SK-N-SH (cell line): ENCODE data around the gene CDC45. TPM values are rescaled to one million over a fixed set of nuclear protein-coding genes. Genes with fewer than 3 reads are reported as not detected.
A peak's percentile ranks its signal among the peaks of the same experiment; 100 is the strongest.

Source experiments
- CTCF ChIA-PET: fragments of 300-600, 350-600 bp; formaldehyde crosslinking; extraction: SDS; loops from one replicate; lab custom pipeline; 2021; lab: Yijun Ruan, JAX
- POLR2A ChIA-PET: fragments of 350-600 bp; sonication (Branson Sonifier 250); formaldehyde crosslinking; extraction: SDS; loops from one replicate; lab custom pipeline; 2020; ENCODE audit warnings: antibody characterized with exemption, inconsistent platforms; lab: Yijun Ruan, JAX
- DNase-seq: peaks from one replicate; pipeline ENCODE4 v3.0.0; 2012
- H2AFZ ChIP-seq: fragments of 200-600 bp; sonication (generic); 2 replicates; pipeline ENCODE4 v1.8.1; 2016; ENCODE audit warnings: antibody characterized with exemption, mild to moderate bottlenecking, low read depth
- H3F3A ChIP-seq: fragments of 200-600 bp; sonication (generic); replicated peaks from 2 replicates; pipeline ENCODE3; 2016; ENCODE audit warnings: antibody characterized with exemption, mild to moderate bottlenecking; ENCODE audit not compliant: insufficient read depth
- H3K27ac ChIP-seq, 2 experiments: fragments of 200-500 bp in 1 of 2; fragments of 200-600 bp in 1 of 2; sonication (Bioruptor generic) in 1 of 2; sonication (generic), shearing (Covaris generic) in 1 of 2; 2 replicates each; pipeline versions ENCODE4 v1.5.1 to v1.6.1; 2014 to 2016; ENCODE audit warnings: low read depth in 2 of 2, inconsistent platforms in 1 of 2, low read length in 1 of 2, mild to moderate bottlenecking in 1 of 2, mixed read lengths in 1 of 2
- H3K27me3 ChIP-seq: fragments of 200-600 bp; sonication (generic), shearing (Covaris generic); 2 replicates; pipeline ENCODE4 v1.6.1; 2016; ENCODE audit warnings: mixed run types; ENCODE audit not compliant: insufficient read depth
- H3K36me3 ChIP-seq, 2 experiments: fragments of 200-500 bp in 1 of 2; fragments of 200-600 bp in 1 of 2; sonication (Bioruptor generic) in 1 of 2; sonication (generic) in 1 of 2; replicated peaks in 1 of 2; 2 replicates each; pipeline versions ENCODE3 to v1.5.1; 2014 to 2016; ENCODE audit warnings: low read length in 1 of 2, mild to moderate bottlenecking in 1 of 2; ENCODE audit not compliant: insufficient read depth in 2 of 2, control insufficient read depth in 1 of 2
- H3K4me1 ChIP-seq, 2 experiments: fragments of 200-500 bp in 1 of 2; fragments of 200-600 bp in 1 of 2; sonication (Bioruptor generic) in 1 of 2; sonication (generic), shearing (Covaris generic) in 1 of 2; 2 replicates each; pipeline versions ENCODE4 v1.5.1 to v1.6.1; 2014 to 2016; ENCODE audit warnings: low read depth in 1 of 2, low read length in 1 of 2, mixed run types in 1 of 2; ENCODE audit not compliant: insufficient read depth in 2 of 2, control insufficient read depth in 1 of 2
- H3K4me2 ChIP-seq: fragments of 200-600 bp; sonication (generic), shearing (Covaris generic); 2 replicates; pipeline ENCODE4 v1.6.1; 2017; ENCODE audit warnings: mixed run types
- H3K4me3 ChIP-seq, 2 experiments: fragments of 200-500 bp in 1 of 2; fragments of 200-600 bp in 1 of 2; sonication (Bioruptor generic) in 1 of 2; sonication (generic), shearing (Covaris generic) in 1 of 2; 2 replicates each; pipeline versions ENCODE4 v1.5.1 to v1.8.1; 2014 to 2016; ENCODE audit warnings: low read depth in 2 of 2, inconsistent platforms in 1 of 2, low read length in 1 of 2, mild to moderate bottlenecking in 1 of 2, mixed read lengths in 1 of 2, moderate library complexity in 1 of 2
- H3K79me2 ChIP-seq: fragments of 200-600 bp; sonication (generic); 2 replicates; pipeline ENCODE4 v1.8.1; 2017; ENCODE audit warnings: mild to moderate bottlenecking; ENCODE audit not compliant: insufficient read depth
- H3K9ac ChIP-seq: fragments of 200-600 bp; sonication (generic); 2 replicates; pipeline ENCODE4 v1.6.1; 2017; ENCODE audit warnings: mixed run types
- H3K9me2 ChIP-seq: fragments of 200-600 bp; sonication (generic); 2 replicates; pipeline ENCODE4 v1.6.1; 2017; ENCODE audit warnings: mixed run types
- H3K9me3 ChIP-seq: fragments of 200-600 bp; sonication (generic); 2 replicates; pipeline ENCODE4 v1.6.1; 2017; ENCODE audit warnings: mixed run types, mild to moderate bottlenecking, moderate library complexity
- H4K20me1 ChIP-seq: fragments of 200-600 bp; sonication (generic); 2 replicates; pipeline ENCODE4 v1.6.1; 2017; ENCODE audit warnings: mild to moderate bottlenecking, mixed run types; ENCODE audit not compliant: insufficient read depth
- CTCF ChIP-seq: fragments of 200-600 bp; sonication (generic); IDR thresholded peaks from 2 replicates; pipeline ENCODE4 v1.6.1; 2017; ENCODE audit warnings: antibody characterized with exemption, mild to moderate bottlenecking, moderate library complexity
- ELF1 ChIP-seq: IDR thresholded peaks from 2 replicates; pipeline ENCODE4 v1.4.0; 2012
- EP300 ChIP-seq, 2 experiments: IDR thresholded peaks; 2 replicates each; pipeline versions ENCODE4 v1.4.0 to v1.6.1; 2012; ENCODE audit warnings: borderline replicate concordance in 1 of 2, low read depth in 1 of 2, low read length in 1 of 2
- FOSL2 ChIP-seq: IDR thresholded peaks from 2 replicates; pipeline ENCODE4 v1.4.0; 2012; ENCODE audit warnings: low read depth, mild to moderate bottlenecking, moderate library complexity, borderline replicate concordance
- FOXM1 ChIP-seq: IDR thresholded peaks from 2 replicates; pipeline ENCODE4 v1.4.0; 2012; ENCODE audit warnings: low read depth, mild to moderate bottlenecking
- GATA2 ChIP-seq: sonication (generic); formaldehyde crosslinking; IDR thresholded peaks from 2 replicates; pipeline ENCODE4 v1.5.0; 2020; ENCODE audit warnings: mild to moderate bottlenecking, missing genetic modification reagents
- MAX ChIP-seq: IDR thresholded peaks from 2 replicates; pipeline ENCODE4 v1.4.0; 2012; ENCODE audit warnings: low read depth
- MEF2A ChIP-seq: IDR thresholded peaks from 2 replicates; pipeline ENCODE4 v1.4.0; 2012; ENCODE audit warnings: low read depth, borderline replicate concordance
- NFIC ChIP-seq: IDR thresholded peaks from 2 replicates; pipeline ENCODE4 v1.4.0; 2012; ENCODE audit warnings: borderline replicate concordance
- RAD21 ChIP-seq: IDR thresholded peaks from 2 replicates; pipeline ENCODE4 v1.6.1; 2012; ENCODE audit warnings: mild to moderate bottlenecking, low read length
- RCOR1 ChIP-seq: fragments of 150-350 bp; IDR thresholded peaks from 2 replicates; pipeline ENCODE4 v1.6.1; 2017; ENCODE audit warnings: antibody characterized with exemption, low read length
- REST ChIP-seq: IDR thresholded peaks from 2 replicates; pipeline ENCODE4 v1.6.1; 2012; ENCODE audit warnings: mild to moderate bottlenecking, low read depth, low read length, moderate library complexity
- RXRA ChIP-seq: IDR thresholded peaks from 2 replicates; pipeline ENCODE4 v1.4.0; 2012; ENCODE audit warnings: low read depth, mild to moderate bottlenecking, borderline replicate concordance
- SIN3A ChIP-seq: IDR thresholded peaks from 2 replicates; pipeline ENCODE4 v1.6.1; 2012; ENCODE audit warnings: low read depth, mild to moderate bottlenecking, low read length, moderate library complexity, borderline replicate concordance
- SMC3 ChIP-seq: IDR thresholded peaks from 2 replicates; pipeline ENCODE4 v1.6.1; 2012; ENCODE audit warnings: low read depth, low read length, improper control_type of control experiment
- TAF1 ChIP-seq: IDR thresholded peaks from 2 replicates; pipeline ENCODE4 v1.6.1; 2012; ENCODE audit warnings: low read depth, mild to moderate bottlenecking, low read length, moderate library complexity, borderline replicate concordance
- TCF12 ChIP-seq: IDR thresholded peaks from 2 replicates; pipeline ENCODE4 v1.4.0; 2012
- TEAD4 ChIP-seq: IDR thresholded peaks from 2 replicates; pipeline ENCODE4 v1.4.0; 2012; ENCODE audit warnings: mild to moderate bottlenecking, borderline replicate concordance; ENCODE audit not compliant: insufficient read depth
- WGBS: methylation state at CpG from one replicate; pipeline ENCODE4 v1.1.6; 2017; ENCODE audit warnings: low lambda C conversion rate; 5-methylcytosine and 5-hydroxymethylcytosine counted together
- polyA plus RNA-seq, 3 experiments: library from polyadenylated mRNA; depleted of rRNA; stranded (reverse); fragments of >200 nt; gene quantifications; 2 replicates each; pipeline ENCODE4 v1.2.3, GENCODE V29; 2012
- TF ChIP-seq, protein P1 (sequence below): fragments of 150-350 bp; IDR thresholded peaks from 2 replicates; pipeline ENCODE4 v1.6.1; 2017; ENCODE audit warnings: antibody characterized with exemption, low read length, low read depth, borderline replicate concordance
- TF ChIP-seq, protein P2 (sequence below): IDR thresholded peaks from 2 replicates; pipeline ENCODE4 v1.4.0; 2012; ENCODE audit warnings: low read depth, borderline replicate concordance

Gene CDC45
- polyA plus RNA-seq, 1 of the 3 experiments (the other 2 are of a cell fraction): 23.6 TPM

- TF ChIP-seq RAD21 (no peak), EP300 (IDR thresholded peaks at IDR 0.05; ENCODE audit: borderline replicate concordance in 1 of 2, low read depth in 1 of 2, low read length in 1 of 2) (peak in 1 of 2 experiments; percentile 41; a peak in 1 of 4 replicates), MEF2A (no peak), CTCF (no peak), TEAD4 (no peak), NFIC (no peak), RXRA (no peak), MAX (no peak)
These were observed 792 bp upstream of the CDC45 start, which contains the start of gene UFD1 (continued) for GRCh38 chr22:19478901-19479354.

- H3K4me3 ChIP-seq: peak overlapping the region; percentile 94 to 95
- TF ChIP-seq, protein P1, sequence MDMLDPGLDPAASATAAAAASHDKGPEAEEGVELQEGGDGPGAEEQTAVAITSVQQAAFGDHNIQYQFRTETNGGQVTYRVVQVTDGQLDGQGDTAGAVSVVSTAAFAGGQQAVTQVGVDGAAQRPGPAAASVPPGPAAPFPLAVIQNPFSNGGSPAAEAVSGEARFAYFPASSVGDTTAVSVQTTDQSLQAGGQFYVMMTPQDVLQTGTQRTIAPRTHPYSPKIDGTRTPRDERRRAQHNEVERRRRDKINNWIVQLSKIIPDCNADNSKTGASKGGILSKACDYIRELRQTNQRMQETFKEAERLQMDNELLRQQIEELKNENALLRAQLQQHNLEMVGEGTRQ: no peak
- TF ChIP-seq TAF1: no peak
- no peak for TF ChIP-seq FOSL2
- no peak for TF ChIP-seq NFIC
- TF ChIP-seq RCOR1: no peak
- no peak for TF ChIP-seq RAD21
- TF ChIP-seq SIN3A: no peak
- no peak for TF ChIP-seq GATA2 (CRISPR knock-in tag)
- no peak for TF ChIP-seq CTCF
- TF ChIP-seq, protein P2, sequence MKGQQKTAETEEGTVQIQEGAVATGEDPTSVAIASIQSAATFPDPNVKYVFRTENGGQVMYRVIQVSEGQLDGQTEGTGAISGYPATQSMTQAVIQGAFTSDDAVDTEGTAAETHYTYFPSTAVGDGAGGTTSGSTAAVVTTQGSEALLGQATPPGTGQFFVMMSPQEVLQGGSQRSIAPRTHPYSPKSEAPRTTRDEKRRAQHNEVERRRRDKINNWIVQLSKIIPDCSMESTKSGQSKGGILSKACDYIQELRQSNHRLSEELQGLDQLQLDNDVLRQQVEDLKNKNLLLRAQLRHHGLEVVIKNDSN: no peak
- TF ChIP-seq FOXM1: no peak
- TF ChIP-seq SMC3: no peak
- no peak for TF ChIP-seq REST
- TF ChIP-seq RXRA: no peak
- no peak for TF ChIP-seq ELF1
- no peak for TF ChIP-seq TCF12
- peak overlapping the region; percentile 89 for H2AFZ ChIP-seq
- ChIA-PET POLR2A (interaction anchor here (1.0 to 1.5 kb wide), 2 partner anchors 49 to 72 kb away, joined by 4 to 7 read pairs; partner anchors contain the start of gene HIRA), CTCF (interaction anchor here (1.0 to 3.0 kb wide), 4 partner anchors 150 to 336 kb away, joined by 3 to 17 read pairs (median 5); partner anchors contain the start of gene ESS2)
- WGBS: under 1% methylated on average over 11 of the region's 15 CpGs
- no peak for DNase-seq
- H3K9me2 ChIP-seq: no peaks in the 10 kb centered on the region
- no peaks in the 10 kb centered on the region for H3K9me3 ChIP-seq
- no peaks in the 10 kb centered on the region for H3K27me3 ChIP-seq
- H3K4me1 ChIP-seq: peaks cover 5 to 16% of the 10 kb centered on the region in 2 experiments; a peak in 3 of 4 replicates
- peak overlapping the region; percentile 91; the same call in 1 of the 2 replicates for H3K9ac ChIP-seq
- peak overlapping the region; percentile 80 for H3K4me2 ChIP-seq
- peaks cover 4% of the 10 kb centered on the region for H3F3A ChIP-seq
- H4K20me1 ChIP-seq: peaks cover 30% of the 10 kb centered on the region
- peaks cover 63% of the 10 kb centered on the region for H3K79me2 ChIP-seq
- no peak overlapping the region for H3K27ac ChIP-seq
- H3K36me3 ChIP-seq: peaks cover 11 to 12% of the 10 kb centered on the region in 2 experiments
These were observed 451 bp downstream of the CDC45 start for GRCh38 chr22:19480173-19480568.
